ENCODE results near the gene PLA2G10.
"Not testable (repeated sequence)": the region's sequence is repeated elsewhere in the genome, so short reads cannot be mapped to it uniquely, and the experiment has no call there.

The PLA2G10 gene

DNA sequence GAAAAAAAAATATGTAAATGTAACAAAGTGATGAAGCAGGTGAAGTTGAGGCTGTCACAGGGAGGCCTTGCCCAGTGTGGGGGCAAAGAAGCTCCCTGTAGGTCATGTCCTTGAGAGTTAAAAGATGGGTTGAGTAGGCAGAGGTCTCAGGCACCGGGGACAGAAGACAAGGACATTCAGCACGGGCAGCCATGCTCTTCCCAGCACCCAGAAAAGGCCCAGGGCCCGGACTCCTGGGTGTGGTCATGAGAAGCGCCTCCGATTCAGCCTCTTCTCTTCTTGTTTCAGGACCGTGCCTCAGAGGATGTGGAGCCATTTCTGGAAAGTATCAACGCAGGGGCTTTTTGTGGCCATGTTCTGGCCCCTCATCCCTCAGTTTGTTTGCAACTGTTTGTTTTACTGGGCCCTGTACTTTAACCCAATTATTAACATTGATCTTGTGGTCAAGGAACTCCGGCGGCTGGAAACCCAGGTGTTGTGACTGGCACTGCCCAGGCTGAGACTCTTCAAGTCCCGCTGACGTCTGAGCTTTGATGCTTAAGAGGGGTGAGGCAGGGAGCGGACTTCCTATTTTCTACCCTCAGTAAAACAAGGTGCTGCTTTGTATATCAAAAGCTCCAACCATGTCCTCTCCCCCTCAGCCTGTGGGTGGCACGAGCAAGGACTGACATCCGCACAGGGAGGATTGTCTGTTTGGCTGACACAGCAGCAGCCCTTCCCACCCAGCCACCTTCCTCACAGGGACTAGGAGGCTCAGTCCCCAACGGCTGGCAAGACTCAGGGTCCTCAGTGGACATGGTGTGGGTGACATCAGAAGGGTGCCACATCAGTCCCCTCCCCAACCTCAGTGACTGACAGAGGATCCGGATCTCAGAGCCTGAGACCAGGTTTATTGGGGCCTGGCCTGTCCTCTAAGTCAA lies 26.5 kb downstream of the PLA2G10 start:
- no peak for DNase-seq

DNA sequence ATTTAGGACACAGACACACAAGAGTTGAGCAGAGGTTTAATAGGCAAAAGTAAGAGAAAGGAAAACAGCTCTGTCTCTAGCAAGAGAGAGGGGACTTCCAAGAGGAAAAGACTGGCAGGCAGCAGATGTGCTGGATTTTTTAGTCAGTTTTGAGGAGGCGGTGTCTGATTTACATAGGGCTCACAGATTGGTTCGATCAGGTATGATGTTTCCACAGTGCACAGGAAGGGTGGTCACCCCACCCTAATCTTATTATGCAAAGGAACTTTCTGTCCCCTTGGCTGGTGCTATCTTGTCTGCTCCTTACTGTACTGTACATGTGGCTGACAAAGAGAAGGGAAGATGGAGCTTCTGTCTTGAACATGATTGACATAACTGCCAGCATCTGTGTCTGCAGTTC lies 36.0 kb downstream of the PLA2G10 start:
- DNase-seq: no peak

DNA sequence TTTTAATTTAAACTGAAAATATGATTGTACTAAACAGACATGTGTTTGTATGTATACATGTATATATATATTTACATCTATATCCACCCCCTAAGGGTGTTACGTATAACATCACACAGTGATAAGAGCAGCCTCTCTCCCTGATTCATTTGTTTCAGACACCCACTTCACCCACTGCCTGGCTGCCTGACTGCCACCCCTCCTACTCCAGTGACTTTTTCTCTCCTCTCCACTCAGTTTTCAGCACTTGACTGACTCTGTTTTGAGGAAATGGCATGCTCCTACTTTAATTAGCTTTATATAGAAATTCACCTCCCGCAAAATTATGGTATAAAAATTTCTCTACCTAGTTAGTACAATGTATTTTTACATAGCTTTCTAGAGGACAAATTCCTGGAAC lies 41.4 kb downstream of the PLA2G10 start:
- DNase-seq: no peak

DNA sequence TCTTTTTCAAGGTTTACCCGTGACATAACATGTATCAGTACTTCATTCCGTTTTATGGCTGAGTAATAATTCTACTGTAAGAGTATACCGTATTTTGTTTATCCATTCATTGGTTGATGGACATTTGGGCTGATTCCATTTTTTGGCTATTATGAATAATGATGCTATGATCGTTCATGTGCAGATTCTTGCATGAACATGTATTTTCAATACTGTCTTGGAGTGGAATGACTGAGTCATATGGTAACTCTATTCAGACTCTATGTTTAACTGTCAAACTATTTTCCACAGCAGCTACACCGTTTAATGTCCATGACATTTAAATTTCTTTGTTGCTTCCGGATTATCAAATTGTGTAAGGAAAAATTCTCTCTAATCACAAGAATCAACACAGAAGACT lies 43.5 kb downstream of the PLA2G10 start:
- DNase-seq: no peak

DNA sequence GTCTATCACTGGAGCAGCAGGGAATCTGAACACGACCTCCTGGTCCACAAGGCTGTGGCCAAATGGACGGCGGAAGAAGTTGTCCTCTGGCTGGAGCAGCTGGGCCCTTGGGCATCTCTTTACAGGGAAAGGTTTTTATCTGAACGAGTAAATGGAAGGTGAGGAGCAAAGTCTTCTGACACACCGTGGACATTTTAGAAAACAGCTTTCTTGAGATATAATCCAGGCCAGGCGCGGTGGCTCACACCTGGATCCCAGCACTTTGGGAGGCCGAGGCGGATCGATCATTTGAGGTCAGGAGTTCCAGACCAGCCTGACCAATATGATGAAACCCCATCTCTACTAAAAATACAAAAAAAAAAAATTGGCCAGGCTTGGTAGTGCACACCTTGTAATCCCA lies 44.3 kb downstream of the PLA2G10 start:
- DNase-seq: no peak

DNA sequence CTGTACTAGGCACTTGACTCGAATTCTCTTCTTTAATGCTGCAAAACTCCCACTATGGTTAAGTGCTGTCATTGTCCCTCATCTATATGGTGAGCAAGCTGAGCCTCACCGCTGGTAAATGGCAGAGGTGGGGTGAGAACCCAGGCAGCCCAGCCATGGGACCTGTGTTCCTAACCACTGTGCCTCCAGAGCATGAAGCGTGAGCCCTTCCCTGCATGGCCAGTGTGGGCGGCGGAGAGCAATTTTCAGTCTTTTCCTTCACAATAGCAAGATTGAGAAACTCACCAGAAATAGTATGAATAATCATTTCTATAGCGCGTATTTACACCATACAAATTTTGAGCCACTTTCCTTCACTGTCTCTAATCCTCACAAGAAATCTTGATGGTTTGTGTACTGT lies 52.2 kb downstream of the PLA2G10 start:
- no peak for DNase-seq

DNA sequence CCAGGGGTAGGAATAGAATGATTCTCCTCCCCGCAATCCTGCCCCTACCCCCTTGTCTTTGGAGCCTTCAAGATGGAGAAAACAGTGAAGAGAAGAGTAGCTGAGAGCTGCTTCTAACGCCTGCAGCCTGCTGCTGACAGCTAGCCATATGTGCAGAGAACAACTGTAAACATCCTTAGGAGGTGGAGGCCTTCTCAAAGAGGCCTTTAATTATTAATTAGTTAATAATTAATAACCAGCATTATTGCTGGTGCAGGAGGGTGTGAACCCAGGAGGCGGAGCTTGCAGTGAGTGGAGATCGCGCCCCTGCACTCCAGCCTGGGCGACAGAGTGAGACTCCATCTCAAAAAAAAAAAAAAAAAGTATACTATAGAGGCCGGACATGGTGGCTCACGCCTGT lies 52.9 kb downstream of the PLA2G10 start:
- DNase-seq: no peak

DNA sequence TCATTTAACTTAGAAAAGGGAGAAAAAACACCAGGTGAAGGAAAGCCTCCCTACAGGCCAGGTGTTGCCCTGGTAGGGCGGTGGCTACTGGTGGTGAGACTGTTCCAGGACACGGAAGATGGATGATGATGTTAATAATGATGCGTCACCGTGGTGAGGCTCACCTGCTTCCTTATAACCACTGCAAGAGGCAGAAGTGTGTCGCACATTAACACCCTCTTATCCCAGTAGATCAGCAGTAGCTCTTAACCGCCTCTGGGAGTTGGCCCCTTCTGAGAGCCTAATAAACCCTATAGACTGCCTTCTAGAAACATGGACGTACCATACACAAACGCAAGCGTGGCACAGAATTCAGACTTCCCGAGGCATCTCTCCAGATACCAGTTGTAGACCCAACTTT lies 53.6 kb downstream of the PLA2G10 start:
- DNase-seq: no peak

DNA sequence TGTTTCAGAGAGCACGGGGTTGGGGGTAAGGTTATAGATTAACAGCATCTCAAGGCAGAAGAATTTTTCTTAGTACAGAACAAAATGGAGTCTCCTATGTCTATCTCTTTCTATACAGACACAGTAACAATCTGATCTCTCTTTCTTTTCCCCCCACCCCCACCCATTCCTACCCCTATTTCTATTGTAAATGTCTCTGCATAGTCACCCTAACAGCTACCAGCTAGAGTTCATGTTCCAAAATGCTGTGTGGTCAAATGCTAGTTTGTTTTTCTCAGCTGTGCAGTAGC lies 57.2 kb downstream of the PLA2G10 start:
- not testable (repeated sequence) for DNase-seq

DNA sequence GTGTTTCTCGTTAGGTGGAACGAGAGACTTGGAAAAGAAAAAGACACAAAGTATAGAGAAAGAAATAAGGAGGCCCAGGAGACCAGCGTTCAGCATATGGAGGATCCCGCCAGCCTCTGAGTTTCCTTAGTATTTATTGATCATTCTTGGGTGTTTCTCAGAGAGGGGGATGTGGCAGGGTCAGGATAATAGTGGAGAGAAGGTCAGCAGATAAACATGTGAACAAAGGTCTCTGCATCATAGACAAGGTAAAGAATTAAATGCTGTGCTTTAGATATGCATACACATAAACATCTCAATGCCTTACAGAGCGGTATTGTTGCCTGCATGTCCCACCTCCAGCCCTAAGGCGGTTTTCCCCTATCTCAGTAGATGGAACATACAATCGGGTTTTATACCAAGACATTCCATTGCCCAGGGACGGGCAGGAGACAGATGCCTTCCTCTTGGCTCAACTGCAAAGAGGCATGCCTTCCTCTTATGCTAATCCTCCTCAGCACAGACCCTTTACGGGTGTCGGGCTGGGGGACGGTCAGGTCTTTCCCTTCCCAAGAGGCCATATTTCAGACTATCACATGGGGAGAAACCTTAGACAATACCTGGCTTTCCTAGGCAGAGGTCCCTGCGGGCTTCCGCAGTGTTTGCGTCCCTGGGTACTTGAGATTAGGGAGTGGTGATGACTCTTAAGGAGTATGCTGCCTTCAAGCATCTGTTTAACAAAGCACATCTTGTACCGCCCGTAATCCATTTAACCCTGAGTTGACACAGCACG lies 57.7 kb downstream of the PLA2G10 start:
- not testable (repeated sequence) for DNase-seq

DNA sequence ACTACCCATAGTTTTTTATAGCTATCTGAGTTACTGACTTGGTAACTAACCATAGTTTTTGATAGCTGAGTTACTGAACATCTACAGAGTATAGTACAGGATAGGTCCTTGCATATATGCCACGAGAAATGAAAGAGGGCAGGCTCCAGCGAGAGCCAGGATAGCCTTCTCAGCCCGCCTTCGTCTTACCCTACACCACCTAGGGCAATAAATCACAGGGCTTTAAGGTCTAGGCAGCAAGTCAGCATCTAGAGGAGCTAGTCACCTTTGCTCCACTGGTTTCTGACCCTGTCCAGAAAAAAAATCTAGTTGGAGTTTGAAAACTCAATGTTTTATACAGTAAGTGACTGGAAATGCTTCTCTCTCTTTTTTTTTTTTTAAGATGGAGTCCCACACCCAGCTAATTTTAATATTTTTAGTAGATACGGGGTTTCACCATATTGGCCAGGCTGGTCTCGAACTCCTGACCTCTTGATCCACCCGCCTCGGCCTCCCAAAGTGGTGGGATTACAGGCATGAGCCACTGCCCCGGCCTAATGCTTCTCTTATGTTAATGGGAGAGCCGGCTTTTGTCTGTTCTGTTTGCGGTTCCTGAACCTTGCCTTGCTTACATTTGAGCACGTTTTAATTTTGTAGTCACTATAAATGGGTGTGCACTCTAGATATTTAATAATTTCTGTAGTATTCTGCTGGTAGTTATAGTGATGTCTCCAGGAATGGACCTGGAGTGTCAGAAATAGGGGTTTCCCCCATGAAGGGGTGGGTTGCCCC lies 58.5 kb downstream of the PLA2G10 start:
- DNase-seq: no peak

DNA sequence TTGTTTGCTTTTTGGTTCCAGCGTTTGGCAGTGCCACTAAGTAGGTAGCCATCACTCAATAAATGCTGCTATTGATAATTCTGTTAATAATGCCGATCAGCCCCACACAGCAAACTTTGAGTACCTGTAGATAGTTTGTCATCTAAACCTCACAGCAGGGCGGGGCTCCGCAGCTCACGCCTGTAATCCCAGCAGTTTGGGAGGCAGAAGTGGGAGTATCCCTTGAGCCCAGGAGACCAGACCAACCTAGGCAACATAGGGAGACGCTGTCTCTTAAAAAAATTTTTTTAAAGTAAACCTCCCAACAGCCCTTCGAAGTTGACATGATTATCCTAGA lies 59.8 kb downstream of the PLA2G10 start:
- DNase-seq: no peak

DNA sequence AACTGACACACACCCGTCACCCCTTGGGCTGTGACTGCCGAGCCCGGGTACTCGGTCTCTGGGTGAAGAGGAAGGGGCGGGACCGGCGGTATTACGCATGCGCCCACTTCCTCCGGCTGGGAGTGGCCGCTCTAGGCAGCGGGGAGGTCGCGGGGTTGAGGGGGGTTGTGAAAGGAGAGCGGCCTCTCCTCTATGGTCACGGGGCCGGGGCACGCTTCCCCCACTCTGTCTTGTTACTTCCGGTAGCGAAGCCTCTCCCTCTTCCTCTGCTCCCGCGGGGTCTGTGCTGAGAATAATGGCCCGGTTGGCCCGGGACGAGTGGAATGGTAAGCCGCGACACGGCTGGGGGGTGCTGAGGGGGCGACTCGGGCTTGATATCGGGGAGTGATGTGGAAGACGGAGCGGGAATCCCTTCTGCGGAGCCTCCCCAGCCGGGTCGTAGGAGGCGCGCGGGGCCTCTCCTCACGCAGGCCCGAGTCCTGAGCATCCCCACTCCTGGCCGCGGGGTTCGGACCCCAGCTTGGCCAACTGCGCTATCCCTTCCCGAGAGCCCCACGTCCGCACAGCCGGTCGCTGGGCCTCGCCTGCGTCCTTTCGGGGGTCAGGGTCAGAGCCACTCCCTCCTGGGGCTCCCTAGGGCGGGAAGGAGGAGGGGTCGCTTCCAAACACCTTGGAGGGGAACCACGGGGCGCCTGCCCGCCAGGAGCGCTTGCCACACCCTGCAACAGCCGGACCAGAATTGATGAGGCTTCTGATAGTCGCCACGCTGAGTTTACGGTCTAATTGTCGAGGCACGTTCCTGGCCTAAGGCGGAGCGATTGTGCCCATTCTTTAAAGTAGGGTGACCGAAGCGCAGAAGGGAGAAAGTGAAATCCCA lies 61.2 kb downstream of the PLA2G10 start, which contains the start of gene BFAR:
Gene BFAR (plus strand): TSS at position 259 of the 877 bp plus-strand sequence. CDS start 11,396 bp downstream, outside the sequence.
- DNase-seq: peak; percentile 87

DNA sequence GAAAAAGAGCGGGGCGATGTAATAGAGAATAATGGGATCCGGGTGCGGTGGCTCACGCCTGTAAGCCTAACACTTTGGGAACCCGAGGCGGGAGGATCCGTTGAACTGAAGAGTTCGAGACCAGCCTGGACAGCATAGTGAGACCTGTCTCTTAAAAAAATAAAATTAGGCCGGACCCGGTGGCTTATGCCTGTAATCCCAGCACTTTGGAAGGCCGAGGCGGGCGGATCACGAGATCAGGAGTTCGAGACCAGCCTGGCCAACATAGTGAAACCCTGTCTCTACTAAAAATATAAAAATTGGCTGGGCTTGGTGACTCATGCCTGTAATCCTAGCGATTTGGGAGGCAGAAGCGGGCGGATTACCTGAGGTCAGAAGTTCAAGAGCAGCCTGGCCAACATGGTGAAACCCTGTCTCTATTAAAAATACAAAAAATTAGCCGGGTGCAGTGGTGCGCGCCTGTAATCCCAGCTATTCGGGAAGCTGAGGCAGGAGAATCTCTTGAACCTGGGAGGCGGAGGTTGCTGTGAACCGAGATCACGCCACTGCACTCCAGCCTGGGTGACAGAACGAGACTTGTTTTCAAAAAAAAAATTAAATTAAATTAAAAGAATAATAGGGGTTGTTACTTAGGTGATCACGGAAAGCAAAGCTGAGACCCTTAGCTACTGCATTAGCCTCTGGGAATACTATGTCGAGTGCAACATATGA lies 63.3 kb downstream of the PLA2G10 start:
- DNase-seq: not testable (repeated sequence)

DNA sequence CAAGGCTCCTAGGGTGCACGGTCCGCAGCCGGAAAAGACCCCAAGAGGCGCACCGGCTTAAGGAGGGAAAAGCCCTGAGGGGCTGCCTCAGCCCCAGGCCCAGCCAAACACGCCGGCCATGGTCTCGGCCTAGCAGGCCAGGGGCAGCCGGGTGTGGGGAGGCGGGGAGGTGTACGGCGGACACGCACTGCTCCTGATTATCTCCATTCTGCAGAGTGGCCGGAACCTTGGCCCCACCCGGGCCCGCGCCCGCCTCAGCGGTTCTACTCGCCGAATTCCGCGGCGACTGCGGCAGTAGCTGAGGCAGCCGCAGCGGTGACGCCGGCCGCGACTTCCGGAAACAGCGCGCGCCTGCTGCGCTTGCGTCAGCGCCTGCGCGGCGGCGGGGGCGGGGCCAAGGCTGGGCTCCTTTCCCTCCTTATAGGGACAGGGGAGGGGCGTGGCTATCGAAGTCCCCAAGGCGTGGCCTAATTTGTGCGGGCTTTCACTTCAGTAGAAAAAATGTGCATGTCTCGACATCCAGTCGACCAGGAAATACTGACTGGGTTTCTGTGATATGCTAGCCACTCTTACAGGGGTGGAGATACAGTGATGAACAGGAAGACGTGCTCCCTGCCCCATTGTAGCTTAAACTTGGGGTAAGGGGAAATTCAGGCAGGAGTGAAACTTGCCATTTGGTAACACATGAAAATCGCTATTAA lies 64.0 kb downstream of the PLA2G10 start, which contains the start of gene PARN:
Gene PARN (minus strand): TSS at position 342 of the 701 bp plus-strand sequence. CDS start 135 bp downstream, at position 207.
- peak; percentile 93 for DNase-seq

DNA sequence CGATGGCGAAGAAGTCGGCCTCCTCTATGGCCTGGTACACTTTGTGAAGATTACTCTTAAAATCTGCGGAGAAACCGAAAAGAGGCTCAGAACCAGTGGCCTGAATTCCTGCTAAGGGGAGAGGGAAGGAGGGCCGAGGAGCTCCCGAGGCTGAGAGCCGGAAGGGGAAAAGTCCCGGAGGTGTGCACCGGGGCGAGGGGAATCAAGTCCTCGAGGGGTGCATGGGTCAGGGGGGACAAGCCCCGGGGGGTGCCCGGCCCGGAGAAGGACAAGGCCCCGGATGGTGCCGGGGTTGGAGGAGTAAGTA lies 64.5 kb downstream of the PLA2G10 start:
- DNase-seq: no peak

DNA sequence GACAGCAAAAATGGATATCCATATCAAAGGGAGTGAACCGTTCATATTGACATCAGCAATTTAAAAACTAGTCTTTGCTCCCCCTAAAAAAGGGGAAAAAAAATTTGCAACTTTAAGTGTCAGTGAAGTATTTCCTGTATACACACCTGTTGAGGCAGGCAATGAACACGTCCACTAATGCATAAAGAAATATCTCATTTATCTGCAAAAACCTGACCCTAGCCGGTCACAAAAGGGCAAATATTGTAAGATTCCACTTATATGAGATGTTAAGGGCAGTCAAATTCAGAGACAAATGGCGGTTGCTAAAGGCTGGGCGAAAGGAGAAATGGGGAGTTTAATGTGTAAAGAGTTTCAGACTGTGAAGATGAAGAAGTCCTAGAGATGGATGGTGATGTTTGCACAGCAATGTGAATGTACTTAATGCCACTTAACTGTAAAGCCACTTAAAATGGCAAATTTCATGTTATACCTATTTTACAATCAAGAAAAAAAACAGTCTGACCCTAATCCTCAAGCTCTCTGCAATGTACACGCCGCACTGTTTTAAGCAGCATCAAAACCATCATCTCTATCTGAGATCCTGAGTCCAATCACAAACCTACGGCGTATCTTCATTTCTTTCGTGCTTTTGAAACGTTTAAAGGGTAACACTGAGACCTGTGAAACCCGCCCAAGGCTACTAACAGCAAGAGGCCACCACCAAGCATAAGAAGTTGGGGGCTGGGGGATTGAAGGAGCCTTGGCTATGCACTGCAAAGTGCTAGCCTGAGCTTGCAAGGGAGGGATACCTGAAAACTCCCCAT lies 65.1 kb downstream of the PLA2G10 start:
- no peak for DNase-seq

DNA sequence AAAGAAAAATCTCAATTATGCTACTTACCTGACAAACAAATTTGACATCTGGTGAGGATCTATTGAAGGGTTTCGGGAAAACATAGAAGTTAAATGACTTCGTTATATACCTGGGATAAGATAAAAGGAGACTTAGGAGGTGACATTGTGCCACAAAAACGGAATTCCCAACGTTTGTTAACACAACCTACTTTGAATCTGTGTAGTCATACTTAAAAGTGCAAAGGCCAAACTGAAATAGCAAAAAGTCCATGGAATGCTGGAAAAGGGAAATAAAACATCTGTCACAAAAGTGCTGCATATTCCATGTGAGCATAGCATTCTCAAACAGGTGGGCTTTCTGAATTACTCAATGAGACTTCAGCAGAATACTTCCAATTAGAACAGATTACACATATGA lies 67.0 kb downstream of the PLA2G10 start:
- no peak for DNase-seq

All from right kidney (tissue), 1 donor.